Astrocyte of the hippocampus (primary cell): ENCODE measurements around the gene PLAC9.

ENCODE experiments used
- DNase-seq: peaks from one replicate; pipeline ENCODE4 v3.0.0; 2011; ENCODE audit warnings: low read depth, low spot score

PLAC9 gene

DNA sequence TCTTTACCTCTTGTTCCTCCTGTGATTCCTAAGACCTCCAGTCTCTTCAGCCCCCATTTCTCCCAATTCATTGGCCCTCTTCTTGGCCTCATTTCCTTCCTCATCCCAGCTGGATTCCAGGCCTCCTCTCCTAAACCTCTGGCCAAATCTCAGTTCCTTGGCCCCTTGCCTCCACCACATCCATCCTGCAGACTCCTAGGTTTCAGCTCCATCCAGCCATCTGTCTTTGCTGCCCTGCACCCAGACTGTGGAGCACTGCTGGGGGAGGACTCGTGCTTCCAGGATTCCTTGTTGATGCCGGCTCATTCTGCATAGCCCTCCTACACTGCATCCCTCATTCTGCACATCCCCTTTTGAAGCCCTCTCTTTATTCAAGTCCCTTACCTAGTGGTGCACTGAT lies 6.7 kb downstream of the PLAC9 start:
- DNase-seq: no peak

DNA sequence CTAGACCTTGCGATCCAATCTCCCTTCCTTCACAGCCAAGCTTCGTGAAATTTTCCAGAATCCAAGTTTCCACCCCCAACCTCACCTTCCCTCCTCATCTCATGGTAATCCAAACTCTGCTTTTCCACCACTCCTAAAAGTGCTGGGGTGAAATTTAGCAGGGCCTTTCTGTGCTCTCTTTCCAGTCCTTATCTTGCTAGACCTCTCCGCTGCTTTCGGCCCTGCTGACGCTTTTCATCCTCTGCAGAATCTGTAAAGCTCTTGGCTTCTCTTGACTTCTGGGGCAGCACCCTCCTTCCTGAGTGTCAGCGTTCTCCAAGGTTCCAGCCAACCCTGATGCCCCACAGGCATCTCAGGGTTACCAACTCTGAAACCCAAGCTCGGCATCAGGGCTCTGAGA lies 7.7 kb downstream of the PLAC9 start:
- no peak for DNase-seq

DNA sequence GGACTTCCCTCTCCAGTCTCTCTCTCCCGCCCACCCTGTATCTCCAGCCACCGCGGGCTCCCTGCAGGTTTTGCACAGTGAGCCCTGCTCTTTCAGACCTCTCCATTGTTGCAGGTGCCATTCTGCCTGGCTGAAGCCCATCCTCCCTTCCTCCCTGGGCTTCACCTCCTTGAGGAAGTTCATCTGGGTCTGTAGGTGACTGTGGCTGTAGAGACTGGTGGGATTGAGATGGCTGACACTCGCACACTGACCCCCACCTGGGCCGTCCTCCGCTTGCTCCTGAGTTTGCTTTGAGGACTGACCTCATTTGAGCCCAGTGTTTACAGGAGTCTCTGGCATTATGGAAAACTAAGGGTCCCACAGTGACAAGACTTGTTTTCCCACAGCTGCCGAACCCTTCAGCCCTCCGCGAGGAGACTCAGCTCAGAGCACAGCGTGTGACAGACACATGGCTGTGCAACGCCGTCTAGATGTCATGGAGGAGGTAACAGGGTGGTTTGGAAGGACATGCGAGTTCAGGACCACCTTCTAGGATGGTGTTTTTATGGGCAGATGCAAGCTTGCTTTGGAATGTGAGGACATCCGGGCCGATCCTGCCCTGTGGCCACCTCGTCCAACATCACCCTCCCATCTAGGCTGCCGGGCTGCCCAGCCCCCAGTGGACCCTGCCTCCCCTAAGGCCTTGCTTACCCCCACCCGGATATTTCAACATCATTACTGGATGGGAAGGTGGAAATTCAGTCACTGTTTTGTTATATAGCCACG lies 9.3 kb downstream of the PLAC9 start:
- no peak for DNase-seq

DNA sequence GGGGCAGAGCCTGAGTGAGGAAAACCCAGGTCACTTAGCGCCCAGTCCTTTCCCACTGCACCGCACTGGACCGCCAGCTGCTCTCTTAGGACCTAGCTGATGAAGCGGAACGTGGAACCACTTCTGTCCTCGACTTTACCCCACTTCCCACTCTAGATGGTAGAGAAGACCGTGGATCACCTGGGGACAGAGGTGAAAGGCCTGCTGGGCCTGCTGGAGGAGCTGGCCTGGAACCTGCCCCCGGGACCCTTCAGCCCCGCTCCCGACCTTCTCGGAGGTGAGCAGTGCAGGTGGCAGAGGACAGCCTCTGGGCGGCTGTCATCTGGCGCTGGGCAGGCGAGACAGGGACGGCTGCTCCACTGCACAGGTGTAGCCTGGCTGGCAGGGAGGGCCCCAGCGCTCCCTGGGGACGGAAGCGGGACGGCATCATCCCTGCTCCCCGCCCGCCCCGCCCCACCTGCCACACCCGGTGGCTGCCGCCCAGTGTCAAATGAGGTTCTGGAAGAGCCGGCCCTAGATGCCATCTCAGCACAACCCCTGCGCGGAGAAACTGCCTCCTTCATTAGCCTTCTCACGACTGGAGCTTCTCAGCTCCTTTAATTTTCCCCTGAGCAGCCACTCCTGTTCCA lies 11.7 kb downstream of the PLAC9 start:
- DNase-seq: no peak

DNA sequence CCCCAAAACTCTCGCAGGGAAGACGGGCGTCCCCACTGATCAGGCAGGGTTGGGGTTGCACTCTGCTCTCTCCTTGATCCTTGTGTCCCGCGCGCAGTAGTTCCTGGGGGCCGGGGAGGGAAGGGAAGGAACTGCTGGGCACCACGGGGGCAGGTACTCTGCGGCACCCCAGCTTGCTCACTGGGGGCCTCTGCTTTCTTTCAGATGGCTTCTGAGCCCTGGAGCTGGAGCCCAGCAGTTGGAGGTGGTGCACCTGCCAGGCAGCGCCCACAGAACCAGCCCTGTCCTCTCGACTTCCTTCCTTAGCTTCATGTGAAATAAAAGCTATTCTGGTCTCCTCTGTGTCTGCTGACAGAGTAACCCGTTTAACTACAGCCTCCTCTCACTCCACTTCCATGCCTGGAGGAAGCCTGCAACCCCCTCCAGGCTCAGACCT lies 12.2 kb downstream of the PLAC9 start:
- no peak for DNase-seq

DNA sequence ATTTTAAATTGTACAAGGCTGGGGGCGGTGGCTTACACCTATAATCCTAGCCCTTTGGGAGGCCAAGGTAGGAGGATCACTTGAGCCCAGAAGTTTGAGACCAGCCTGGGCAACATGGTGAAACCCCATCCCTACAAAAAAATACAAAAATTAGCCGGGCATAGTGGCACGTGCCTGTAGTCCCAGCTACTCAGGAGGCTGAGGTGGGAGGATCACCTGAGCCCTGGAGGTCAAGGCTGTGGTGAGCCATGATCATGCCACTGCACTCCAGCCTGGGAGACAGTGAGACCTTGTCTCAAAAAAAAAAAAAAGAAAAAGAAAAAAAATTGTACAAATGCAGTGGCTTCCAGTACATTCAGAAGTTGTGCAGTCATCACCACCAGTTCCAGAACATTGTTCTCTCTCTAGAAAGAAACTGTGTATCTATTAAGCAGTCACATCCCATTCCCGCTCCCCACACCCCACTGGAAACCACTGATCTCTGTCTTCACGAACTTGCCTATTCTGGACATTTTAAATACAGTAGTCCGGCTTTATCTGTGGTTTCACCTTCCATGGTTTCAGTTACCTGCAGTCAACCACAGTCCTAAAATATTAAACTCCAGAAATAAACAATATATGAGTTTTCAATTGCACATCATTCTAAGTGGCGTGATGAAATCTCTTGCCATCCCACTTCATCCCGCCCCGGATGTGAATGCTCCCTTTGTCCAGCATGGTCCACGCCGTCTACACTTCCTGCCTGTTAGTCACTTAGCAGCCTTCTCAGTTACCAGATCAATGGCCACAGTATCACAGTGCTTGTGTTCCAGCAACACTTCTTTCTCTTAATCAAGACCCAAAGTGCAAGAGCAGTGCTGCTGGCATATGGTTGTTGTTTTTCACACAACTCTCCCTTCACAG lies 13.1 kb downstream of the PLAC9 start:
- peak; percentile 34 for DNase-seq

DNA sequence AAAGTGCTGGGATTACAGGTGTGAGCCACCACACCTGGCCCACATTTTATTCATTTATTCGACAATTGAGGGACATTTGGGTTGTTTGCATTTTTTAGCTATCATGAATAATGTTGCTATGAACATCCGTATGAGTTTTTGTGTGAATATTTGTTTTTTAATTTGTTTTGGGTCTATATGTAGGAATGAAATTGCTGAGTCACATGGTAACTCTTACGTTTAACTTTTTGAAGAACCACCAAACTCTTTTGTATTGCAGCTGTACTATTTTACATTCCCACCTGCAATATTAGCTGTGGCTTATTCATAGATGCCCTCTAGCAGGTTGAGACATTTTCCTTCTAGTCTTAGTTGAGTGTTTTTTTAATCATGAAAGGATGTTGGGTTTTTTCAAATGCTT lies 14.4 kb downstream of the PLAC9 start:
- DNase-seq: no peak

DNA sequence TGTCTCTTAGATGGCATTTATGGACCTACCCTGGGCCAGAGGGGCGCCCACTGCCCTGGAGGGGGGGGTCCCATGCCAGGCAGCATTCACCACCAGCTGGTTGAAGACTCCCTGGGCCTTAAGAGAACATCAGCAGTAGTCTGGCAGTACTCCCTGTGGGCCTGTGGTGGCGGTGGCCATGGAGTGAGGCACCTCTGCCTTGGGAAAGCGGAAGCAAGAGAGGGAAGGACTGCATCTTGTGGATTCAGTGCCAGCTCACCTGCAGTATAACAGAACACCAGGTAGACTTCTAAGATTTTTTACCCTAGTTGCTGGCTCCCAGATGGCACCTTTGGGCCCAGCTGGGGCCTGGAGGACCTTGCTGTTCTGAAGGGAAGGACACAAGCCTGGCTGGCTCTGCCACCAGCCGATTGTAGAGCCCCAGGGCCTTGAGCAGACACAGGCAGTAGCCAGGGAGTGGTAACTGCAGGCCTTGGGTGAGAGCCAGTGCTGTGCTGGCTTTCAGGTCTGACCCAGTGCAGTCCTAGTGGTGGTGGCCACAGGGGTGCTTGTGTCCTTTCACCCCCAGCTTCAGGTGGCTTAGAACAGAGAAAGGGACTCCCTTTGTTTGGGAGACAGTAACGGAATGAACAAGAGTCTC lies 15.8 kb downstream of the PLAC9 start:
- DNase-seq: no peak

DNA sequence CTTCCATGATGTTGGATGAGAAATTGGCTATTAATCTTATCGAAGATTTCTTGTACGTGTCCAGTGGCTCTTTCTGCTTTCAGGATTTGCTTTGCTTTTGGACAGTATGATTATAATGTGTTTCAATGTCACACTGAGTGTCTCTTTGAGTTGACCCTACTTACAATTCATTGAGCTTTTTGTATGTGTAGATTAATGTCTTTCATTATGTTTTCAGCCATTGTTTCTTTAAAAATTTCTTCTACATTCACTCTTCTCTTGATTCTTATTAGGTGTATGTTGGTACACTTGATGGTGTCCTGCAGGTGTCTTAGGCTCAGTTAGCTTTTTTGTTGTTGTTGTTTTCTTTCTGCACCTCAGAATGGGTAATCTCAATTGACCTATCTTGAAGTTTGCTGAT lies 16.6 kb downstream of the PLAC9 start:
- DNase-seq: no peak

DNA sequence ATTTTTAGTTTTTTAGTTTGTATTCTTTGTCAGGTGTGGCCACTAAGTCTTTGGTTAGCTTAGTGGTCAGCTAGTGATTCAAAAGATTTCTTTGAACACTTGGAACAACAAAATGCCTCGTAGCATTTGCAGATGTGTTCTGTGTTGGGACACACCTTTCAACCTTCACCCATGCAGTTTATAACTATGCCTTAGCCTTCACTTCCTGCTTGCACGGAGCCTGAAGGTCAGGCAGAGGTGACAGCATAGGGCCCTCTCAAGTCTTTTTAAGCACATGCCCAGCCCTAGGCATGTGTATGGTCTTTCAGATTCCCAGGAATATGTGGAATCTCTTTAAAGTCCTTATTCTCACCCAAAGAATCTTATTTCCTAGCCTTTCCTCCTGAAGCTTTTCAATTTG lies 17.6 kb downstream of the PLAC9 start:
- DNase-seq: no peak

DNA sequence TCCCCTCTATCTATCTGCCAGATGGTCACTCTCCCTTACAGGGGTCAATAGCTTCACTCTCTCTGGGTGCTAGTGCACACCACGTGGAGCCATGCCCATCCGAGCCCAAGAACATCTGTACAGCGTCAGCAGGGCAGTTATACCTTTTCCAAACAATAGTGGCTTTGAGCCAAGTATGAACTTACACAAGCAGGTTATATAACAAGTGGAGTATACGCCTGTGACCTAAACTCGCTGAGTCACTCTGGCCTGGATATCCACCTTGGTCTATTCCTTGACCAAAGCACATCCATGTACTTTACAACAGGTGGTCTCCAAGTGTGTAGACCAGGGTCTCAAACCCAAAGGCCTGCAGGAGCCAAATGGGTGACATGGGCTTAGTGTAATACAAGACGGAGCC lies 20.3 kb downstream of the PLAC9 start:
- DNase-seq: no peak

DNA sequence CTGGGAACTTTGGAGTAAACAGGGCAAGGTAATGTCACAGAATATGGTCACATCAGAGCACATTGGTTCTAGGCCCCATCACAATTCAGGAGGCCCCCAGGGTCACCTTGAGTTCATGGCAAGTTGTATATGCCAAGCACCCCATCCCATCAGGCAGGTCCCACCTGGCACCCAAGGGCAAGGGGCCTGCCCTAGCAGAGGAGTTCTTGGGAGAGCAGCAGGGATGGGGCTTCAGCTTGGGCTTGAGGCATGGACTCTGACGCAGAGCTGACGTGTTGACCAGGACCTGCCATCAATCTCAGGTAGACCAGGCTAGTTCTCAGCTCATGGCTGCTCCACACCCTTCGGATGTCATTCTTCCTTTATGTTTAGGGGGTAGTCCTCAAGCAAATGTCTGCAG lies 20.9 kb downstream of the PLAC9 start:
- DNase-seq: no peak

DNA sequence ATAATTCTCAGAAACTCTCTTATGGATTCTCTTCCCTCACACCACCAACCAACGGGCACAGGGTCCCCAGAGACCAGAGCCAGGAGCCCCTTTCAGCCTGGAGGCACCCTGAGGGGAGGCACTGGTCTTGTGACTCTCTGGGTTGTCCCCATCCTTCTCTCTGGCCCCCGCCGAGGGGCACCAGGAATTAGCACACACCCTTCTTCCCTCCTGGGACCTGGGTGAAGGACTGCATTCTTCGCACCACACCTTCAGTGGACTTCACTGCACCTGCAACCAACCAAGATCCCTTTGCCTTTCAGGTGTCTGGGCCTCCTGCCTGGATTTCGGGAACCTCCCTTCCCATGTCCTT lies 22.1 kb downstream of the PLAC9 start:
- no peak for DNase-seq

DNA sequence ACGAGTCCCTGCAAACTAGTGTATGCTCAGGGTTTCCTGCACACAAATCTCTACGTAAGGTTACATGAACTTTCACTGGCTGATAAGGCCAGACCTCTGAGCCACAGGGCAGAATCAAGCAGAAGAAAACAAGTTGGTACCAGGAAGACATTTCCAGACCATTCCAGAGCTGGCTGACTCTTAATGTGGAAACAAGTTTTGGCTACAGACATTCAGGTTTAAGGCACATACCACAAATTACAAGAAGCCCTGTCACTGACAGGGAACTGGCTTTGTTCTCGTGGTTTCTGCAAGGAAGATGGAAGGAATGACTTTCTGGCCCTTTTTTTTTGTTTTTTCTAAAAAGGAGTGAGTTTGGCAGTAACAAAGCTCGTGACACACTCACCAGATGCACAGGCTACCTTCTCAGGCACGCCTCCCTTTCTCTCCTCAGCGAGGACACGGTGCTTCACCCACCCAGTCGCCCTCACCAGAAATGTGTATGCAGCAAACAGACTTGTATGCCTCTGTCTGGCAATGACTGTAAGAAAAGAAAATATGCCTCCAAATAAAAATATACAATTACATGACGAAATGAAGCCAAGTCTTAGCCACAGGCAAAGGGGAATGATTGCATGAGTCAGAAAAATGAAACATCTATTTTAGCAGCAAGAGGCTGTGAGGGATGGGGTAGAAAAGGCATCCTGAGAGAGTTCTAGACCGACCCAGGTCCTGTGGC lies 22.6 kb downstream of the PLAC9 start:
- peak; percentile 95 for DNase-seq

DNA sequence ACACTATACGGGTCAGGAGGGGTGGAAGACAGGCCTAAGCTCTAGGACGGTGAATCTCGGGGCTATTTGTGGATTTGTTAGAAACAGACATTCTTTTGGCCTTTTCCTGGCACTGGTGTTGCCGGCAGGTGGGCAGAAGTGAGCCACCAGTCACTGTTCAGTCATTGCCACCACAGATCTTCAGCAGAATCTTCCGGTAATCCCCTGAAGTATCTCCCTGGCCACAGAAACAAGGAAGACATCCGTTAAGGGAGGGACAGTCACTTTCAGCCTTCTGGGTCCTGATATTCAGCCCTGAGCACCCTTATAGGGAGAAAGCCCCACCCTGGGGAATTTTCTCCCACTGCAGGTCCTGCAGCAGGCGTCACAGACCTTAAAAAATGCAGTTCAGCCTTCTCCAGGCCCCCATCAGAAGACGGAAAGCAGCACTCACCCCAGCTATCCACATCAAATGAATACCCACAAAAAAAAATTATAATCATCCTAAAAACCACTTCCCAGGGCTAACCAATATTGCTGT lies 23.2 kb downstream of the PLAC9 start:
- no peak for DNase-seq

DNA sequence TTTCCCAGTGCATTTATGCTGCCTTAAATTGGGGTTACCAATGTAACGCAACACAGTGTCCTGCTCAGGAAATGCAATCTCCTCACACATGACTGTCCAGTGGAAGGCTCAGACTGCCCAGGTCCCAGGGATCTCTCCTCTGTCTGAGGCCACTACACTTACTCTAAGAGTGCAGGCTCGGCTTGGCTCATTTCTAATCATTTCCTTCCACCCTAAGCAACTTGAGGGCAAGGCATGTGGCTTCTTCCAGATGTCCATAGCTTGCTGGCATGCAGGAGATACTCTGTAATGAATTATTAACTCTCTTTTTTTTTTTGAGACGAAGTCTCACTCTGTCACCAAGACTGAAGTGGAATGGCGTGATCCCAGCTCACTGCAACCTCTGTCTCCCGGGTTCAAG lies 23.7 kb downstream of the PLAC9 start:
- DNase-seq: no peak

DNA sequence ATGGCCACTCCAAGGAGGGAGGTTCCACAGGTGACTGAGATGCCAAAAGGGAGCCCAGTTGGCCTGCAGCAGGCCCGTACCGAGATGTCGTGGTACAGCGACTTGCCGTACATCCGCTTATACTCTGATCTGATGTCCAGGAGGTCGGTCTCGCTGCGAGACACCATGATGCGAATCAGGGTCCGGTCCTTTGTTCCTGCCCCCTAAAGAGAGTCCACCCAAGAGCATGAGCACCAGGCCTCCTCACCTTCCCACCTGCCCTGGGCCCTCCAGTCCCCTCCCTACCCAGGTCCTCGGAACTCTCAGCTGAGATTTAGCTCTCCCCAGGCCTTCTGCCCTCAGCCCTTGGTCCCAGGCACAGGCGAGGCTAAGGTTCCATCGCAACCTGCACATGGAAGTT lies 25.0 kb downstream of the PLAC9 start:
- no peak for DNase-seq

DNA sequence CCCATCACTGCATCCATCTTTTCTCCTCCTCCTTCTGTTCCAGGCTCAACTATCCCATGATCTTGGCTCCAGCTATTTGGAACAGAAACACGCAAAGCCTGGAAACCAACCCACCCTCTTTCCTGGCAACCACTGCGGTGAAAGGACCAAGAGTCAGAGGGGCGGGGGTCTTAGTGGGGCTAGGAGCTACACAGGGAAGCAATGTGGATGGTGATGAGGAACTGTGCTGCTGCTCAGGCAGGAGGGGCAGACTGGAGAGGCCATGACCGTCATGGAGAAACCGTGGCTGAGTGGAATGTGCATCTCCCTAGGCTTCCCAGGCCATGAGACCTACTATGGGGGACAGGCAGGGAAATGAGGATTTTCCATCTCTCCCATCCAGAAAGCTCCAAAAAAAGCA lies 25.6 kb downstream of the PLAC9 start:
- no peak for DNase-seq

DNA sequence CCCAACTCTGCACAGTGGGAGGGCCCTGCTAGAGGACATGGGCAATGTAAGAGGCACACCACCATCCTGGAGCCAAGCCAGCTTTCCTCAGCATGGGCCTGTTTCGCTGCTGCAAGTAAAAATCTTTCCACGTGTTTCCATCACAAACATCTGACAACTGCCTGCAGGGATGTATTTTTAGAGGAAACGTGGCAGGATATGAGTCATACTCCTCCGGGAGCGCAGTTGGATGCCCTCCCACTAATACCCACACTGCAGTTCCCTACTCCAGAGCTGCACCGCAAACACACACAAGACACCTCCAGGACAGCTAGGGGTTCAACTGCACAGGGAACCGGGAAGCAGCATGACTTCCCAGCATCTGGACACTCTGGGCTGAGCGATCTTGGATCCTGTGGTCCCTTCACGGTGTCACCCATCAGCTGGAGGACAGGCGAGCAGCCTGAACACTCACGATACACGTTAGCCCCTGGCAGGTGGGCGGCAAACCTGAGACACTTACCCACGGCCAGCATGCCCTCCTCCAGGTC lies 26.1 kb downstream of the PLAC9 start:
- peak; percentile 97 for DNase-seq

DNA sequence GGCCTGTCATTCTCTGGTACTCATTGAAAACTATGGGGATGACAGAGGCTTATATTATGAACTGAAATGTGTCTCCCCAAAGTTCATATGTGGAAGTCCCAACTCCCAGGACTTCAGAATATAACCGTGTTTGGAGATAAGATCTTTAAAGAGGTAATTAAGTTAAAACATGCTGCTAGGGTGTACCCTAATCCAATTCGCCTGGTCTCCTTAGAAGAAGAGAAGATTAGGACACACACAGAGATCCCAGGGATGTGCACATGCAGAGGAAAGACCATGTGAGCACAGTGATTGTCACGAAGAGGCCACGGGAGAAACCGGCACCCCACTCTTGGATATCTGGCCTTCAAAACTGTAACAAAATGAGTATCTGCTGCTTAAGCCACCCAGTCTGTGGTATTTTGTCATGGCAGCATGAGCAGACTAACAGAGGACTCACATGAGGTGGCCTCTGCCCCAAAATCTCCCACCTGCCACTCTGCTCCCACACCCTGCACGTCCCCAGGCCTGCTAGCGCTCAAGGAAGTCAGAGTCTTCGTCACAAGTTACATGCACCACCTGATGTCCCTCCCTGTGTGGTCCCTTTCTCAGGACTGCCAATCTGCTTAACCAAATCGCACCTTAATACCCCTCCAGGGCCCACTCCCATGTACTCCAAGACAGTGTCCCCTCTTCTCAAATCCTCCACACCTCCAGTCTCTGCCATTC lies 26.8 kb downstream of the PLAC9 start:
- no peak for DNase-seq
